ENCODE measurements around the gene STAM.
"Not testable (repeated sequence)": the region's sequence is repeated elsewhere in the genome, so short reads cannot be mapped to it uniquely, and the experiment has no call there.

Gene STAM

GRCh38 chr10:17682236-17682946 lies 38.4 kb downstream of the STAM start:
- FAIRE-seq = peak; percentile 59

GRCh38 chr10:17683541-17683940 lies 39.6 kb downstream of the STAM start:
- FAIRE-seq = no peak

- FAIRE-seq = no peak
Observed at GRCh38 chr10:17684537-17684936, 40.6 kb downstream of the STAM start.

GRCh38 chr10:17685233-17685840 lies 41.4 kb downstream of the STAM start:
- FAIRE-seq = no peak

GRCh38 chr10:17687117-17687831 lies 43.3 kb downstream of the STAM start:
- no peak for FAIRE-seq

GRCh38 chr10:17689137-17689536 lies 45.2 kb downstream of the STAM start:
- FAIRE-seq = no peak

- no peak for FAIRE-seq
Observed at GRCh38 chr10:17693009-17693408, 49.1 kb downstream of the STAM start.

- FAIRE-seq = no peak
Observed at GRCh38 chr10:17698696-17699095, 54.7 kb downstream of the STAM start.

- FAIRE-seq = no peak
Observed at GRCh38 chr10:17701301-17701700, 57.4 kb downstream of the STAM start.

GRCh38 chr10:17703706-17704105 lies 59.8 kb downstream of the STAM start:
- no peak for FAIRE-seq

- no peak for FAIRE-seq
Observed at GRCh38 chr10:17708821-17709220, 64.9 kb downstream of the STAM start.

- no peak for FAIRE-seq
Observed at GRCh38 chr10:17709492-17709891, 65.5 kb downstream of the STAM start.

GRCh38 chr10:17710181-17710580 lies 66.2 kb downstream of the STAM start:
- no peak for FAIRE-seq

GRCh38 chr10:17712053-17712452 lies 68.1 kb downstream of the STAM start:
- no peak for FAIRE-seq

GRCh38 chr10:17712717-17713471 lies 68.9 kb downstream of the STAM start:
- no peak for FAIRE-seq

GRCh38 chr10:17713758-17714157 lies 69.8 kb downstream of the STAM start:
- no peak for FAIRE-seq

GRCh38 chr10:17716161-17716560 lies 72.2 kb downstream of the STAM start:
- no peak for FAIRE-seq

- FAIRE-seq = not testable (repeated sequence)
Observed at GRCh38 chr10:17722317-17723014, 78.5 kb downstream of the STAM start.

- FAIRE-seq = no peak
Observed at GRCh38 chr10:17725703-17726102, 81.8 kb downstream of the STAM start.

GRCh38 chr10:17729630-17730029 lies 85.7 kb downstream of the STAM start:
- no peak for FAIRE-seq

- no peak for FAIRE-seq
Observed at GRCh38 chr10:17730667-17731066, 86.7 kb downstream of the STAM start.

- no peak for FAIRE-seq
Observed at GRCh38 chr10:17731331-17732020, 87.5 kb downstream of the STAM start.
